ENCODE measurements around the gene NUDT6.
"Not testable (repeated sequence)": the region's sequence is repeated elsewhere in the genome, so short reads cannot be mapped to it uniquely, and the experiment has no call there.

The NUDT6 gene

DNA sequence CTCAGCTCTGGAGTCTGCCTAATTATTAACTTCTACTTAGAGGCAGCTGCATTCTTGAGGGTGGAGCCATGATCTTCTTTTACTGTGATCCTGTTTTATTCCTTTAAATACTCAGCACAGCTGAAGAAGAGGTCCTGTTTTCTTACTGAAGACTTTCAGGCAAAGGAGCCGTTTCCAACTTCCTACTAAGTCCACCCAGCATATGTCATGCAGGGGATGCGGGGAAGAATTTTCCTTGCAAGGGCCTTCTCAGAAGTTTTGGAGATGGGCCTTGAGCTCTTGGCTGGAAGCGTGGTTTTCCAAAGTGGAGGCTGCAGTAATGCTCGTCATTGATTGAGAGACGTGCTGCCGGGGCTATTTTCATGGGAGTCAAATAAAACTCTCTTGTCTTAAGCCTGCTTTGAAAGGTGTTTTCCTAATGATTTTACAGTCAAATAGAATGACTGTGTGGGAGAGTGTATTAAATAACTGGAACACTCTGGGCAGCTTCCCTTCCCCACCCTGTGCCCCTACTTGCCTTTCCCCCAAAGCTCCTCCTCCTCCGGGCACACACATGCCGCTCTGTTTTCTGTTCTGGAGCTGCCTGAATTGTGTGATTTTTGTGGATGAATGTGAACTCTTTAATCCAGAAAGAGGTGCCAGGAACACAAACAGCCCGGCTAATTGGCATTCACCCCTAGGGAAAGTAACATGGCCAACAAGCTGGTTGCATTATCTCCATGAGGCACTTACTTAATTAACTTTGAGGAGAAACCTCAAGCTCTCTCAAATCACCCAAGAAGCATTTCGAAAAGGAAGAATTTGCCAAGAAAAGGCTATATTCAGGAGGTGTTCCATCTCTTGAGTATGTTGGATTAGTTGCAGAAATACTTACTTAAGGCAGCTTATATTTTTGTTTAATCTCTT lies 67.7 kb downstream of the NUDT6 start:
- Histone ChIP-seq H3K27ac (ENCODE audit: low read depth, low read length) (peak overlapping the region; percentile 19), H3K27me3 (ENCODE audit: control insufficient read depth, insufficient read depth, low read length) (no peaks in the 10 kb centered on the region), H3K36me3 (ENCODE audit: control insufficient read depth, insufficient read depth, low read length) (peaks cover 29% of the 10 kb centered on the region), H3K9ac (ENCODE audit: low read depth, low read length) (no peak overlapping the region), H3K4me1 (ENCODE audit: control insufficient read depth, insufficient read depth, low read length) (peaks cover 81% of the 10 kb centered on the region), H3K4me3 (ENCODE audit: low read depth, low read length) (no peak overlapping the region), H3K9me3 (ENCODE audit: control insufficient read depth, insufficient read depth, low read length) (no peaks in the 10 kb centered on the region)

DNA sequence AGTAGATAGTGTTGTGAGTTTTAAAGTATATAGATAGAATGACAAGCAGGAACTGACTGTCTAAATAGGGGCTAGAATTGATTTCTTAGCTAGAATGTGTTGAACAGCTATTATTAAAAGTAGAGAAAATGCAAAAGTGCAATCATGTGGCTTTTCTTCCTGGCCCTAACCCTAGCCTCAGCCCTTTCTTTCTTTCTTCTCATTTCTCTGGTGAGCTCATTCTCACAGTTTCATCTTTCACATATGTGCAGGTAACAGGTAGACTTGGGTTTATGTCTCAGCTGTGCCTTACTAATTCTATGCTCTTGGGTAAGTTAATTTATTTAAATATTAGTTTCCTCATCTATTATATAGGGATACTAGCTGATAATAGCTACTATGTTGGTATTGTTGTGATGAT lies 70.8 kb downstream of the NUDT6 start:
- H3K9ac ChIP-seq (ENCODE audit: low read depth, low read length): no peak overlapping the region
- H3K4me1 ChIP-seq (ENCODE audit: control insufficient read depth, insufficient read depth, low read length): peaks cover 78% of the 10 kb centered on the region
- H3K36me3 ChIP-seq (ENCODE audit: control insufficient read depth, insufficient read depth, low read length): peaks cover 47% of the 10 kb centered on the region
- no peak overlapping the region for H3K27ac ChIP-seq (ENCODE audit: low read depth, low read length)
- no peaks in the 10 kb centered on the region for H3K27me3 ChIP-seq (ENCODE audit: control insufficient read depth, insufficient read depth, low read length)
- no peaks in the 10 kb centered on the region for H3K9me3 ChIP-seq (ENCODE audit: control insufficient read depth, insufficient read depth, low read length)
- no peak overlapping the region for H3K4me3 ChIP-seq (ENCODE audit: low read depth, low read length)

DNA sequence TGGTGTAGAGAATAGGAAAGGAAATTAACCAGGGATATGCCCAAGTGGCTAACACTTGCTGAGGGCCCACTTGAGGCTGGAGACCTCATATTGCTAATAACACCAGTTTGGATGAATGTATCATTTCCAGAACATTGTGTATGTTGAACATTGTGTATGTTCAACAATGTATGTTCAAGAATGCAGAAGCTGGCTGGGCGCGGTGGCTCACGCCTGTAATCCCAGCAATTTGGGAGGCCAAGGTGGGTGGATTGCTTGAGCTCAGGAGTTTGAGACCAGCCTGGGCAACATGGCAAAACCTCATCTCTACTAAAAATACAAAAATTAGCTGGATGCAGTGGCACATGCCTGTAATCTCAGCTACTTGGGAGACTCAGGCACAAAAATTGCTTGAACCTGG lies 72.6 kb downstream of the NUDT6 start:
- H3K9me3 ChIP-seq (ENCODE audit: control insufficient read depth, insufficient read depth, low read length); H3K4me3 ChIP-seq (ENCODE audit: low read depth, low read length); H3K27ac ChIP-seq (ENCODE audit: low read depth, low read length); H3K9ac ChIP-seq (ENCODE audit: low read depth, low read length); H3K27me3 ChIP-seq (ENCODE audit: control insufficient read depth, insufficient read depth, low read length): not testable (repeated sequence)
- Histone ChIP-seq H3K36me3 (ENCODE audit: control insufficient read depth, insufficient read depth, low read length) (peaks cover 59% of the 10 kb centered on the region), H3K4me1 (ENCODE audit: control insufficient read depth, insufficient read depth, low read length) (peaks cover 78% of the 10 kb centered on the region)

DNA sequence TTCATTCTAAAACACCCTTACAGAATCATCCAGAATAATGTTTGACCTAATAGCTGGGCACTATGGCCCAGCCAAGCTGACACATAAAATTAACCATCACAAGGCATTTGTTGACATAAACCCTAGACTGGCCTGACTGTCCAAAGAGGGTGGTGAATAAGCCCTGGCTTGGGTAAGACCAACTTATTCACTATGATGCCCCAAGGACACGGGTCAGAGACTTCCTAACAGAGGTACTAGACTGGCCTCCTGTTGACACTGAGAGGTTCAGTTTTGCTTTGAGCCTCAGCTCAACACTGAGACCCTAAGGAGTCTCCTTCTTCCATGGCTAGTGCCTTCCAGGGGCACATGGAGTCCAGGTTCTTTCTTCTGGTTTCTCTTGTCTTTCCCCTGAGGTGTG lies 74.5 kb downstream of the NUDT6 start:
- peaks cover 64% of the 10 kb centered on the region for H3K36me3 ChIP-seq (ENCODE audit: control insufficient read depth, insufficient read depth, low read length)
- H3K4me3 ChIP-seq (ENCODE audit: low read depth, low read length): no peak overlapping the region
- no peak overlapping the region for H3K27ac ChIP-seq (ENCODE audit: low read depth, low read length)
- no peaks in the 10 kb centered on the region for H3K27me3 ChIP-seq (ENCODE audit: control insufficient read depth, insufficient read depth, low read length)
- no peak overlapping the region for H3K9ac ChIP-seq (ENCODE audit: low read depth, low read length)
- no peaks in the 10 kb centered on the region for H3K9me3 ChIP-seq (ENCODE audit: control insufficient read depth, insufficient read depth, low read length)
- peaks cover 78% of the 10 kb centered on the region for H3K4me1 ChIP-seq (ENCODE audit: control insufficient read depth, insufficient read depth, low read length)

DNA sequence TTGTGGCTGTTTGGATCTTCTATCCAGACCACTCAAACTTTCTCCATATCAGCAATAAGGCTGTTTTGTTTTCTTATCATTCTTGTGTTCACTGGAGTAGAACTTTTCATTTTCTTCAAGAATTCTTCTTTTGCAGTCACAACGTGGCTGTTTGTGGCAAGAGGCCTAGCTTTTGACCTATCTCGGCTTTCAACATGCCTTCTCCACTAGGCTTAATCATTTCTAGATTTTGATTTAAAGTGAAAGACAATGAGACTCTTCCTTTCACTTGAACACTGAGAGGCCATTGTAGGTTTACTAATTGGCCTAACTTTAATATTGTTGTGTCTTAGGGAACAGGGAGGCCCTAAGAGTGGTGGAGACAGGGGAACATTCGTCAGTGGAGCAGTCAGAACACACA lies 76.6 kb downstream of the NUDT6 start:
- H3K36me3 ChIP-seq (ENCODE audit: control insufficient read depth, insufficient read depth, low read length): peaks cover 74% of the 10 kb centered on the region
- H3K4me1 ChIP-seq (ENCODE audit: control insufficient read depth, insufficient read depth, low read length): peaks cover 80% of the 10 kb centered on the region
- no peaks in the 10 kb centered on the region for H3K27me3 ChIP-seq (ENCODE audit: control insufficient read depth, insufficient read depth, low read length)
- no peak overlapping the region for H3K27ac ChIP-seq (ENCODE audit: low read depth, low read length)
- no peak overlapping the region for H3K9ac ChIP-seq (ENCODE audit: low read depth, low read length)
- H3K4me3 ChIP-seq (ENCODE audit: low read depth, low read length): no peak overlapping the region
- no peaks in the 10 kb centered on the region for H3K9me3 ChIP-seq (ENCODE audit: control insufficient read depth, insufficient read depth, low read length)

DNA sequence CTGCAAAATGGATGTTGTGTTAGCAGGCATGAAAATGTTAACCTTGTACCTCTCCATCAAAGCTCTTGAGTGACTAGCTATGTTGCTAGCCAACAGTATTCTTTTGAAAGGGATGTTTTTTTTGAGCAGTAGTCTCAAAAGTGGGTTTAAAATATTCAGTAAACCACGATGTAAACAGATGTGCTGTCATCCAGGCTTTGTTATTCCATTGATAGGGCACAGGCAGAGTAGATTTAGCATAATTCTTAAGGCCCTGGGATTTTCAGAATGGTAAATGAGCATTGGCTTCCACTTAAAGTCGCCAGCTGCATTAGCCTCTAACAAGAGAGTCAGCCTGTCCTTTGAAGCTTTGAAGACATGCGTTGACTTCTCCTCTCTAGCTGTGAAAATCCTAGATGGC lies 77.3 kb downstream of the NUDT6 start:
- H3K27me3 ChIP-seq (ENCODE audit: control insufficient read depth, insufficient read depth, low read length): no peaks in the 10 kb centered on the region
- H3K36me3 ChIP-seq (ENCODE audit: control insufficient read depth, insufficient read depth, low read length): peaks cover 81% of the 10 kb centered on the region
- no peaks in the 10 kb centered on the region for H3K9me3 ChIP-seq (ENCODE audit: control insufficient read depth, insufficient read depth, low read length)
- no peak overlapping the region for H3K9ac ChIP-seq (ENCODE audit: low read depth, low read length)
- H3K4me3 ChIP-seq (ENCODE audit: low read depth, low read length): no peak overlapping the region
- H3K27ac ChIP-seq (ENCODE audit: low read depth, low read length): no peak overlapping the region
- H3K4me1 ChIP-seq (ENCODE audit: control insufficient read depth, insufficient read depth, low read length): peaks cover 74% of the 10 kb centered on the region

DNA sequence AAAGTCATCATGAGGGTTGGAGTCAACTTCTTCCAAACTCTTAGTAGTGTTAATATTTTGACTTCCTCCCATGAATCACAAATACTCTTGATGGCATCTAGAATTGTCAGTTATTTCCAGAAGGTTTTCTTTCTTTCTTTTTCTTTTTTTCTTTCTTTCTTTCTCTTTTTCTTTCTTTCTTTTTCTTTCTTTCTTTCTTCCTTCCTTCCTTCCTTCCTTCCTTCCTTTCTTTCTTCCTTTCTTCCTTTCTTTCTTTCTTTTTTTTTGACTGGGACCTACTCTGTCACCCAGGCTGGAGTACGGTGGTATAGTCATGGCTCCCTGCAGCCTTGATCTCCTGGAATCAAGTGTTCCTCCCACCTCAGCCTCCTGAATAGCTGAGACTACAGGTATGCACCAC lies 78.0 kb downstream of the NUDT6 start:
- H3K9ac ChIP-seq (ENCODE audit: low read depth, low read length); H3K9me3 ChIP-seq (ENCODE audit: control insufficient read depth, insufficient read depth, low read length); H3K27ac ChIP-seq (ENCODE audit: low read depth, low read length); H3K27me3 ChIP-seq (ENCODE audit: control insufficient read depth, insufficient read depth, low read length); H3K4me3 ChIP-seq (ENCODE audit: low read depth, low read length): not testable (repeated sequence)
- H3K36me3 ChIP-seq (ENCODE audit: control insufficient read depth, insufficient read depth, low read length): peaks cover 87% of the 10 kb centered on the region
- H3K4me1 ChIP-seq (ENCODE audit: control insufficient read depth, insufficient read depth, low read length): peaks cover 70% of the 10 kb centered on the region

DNA sequence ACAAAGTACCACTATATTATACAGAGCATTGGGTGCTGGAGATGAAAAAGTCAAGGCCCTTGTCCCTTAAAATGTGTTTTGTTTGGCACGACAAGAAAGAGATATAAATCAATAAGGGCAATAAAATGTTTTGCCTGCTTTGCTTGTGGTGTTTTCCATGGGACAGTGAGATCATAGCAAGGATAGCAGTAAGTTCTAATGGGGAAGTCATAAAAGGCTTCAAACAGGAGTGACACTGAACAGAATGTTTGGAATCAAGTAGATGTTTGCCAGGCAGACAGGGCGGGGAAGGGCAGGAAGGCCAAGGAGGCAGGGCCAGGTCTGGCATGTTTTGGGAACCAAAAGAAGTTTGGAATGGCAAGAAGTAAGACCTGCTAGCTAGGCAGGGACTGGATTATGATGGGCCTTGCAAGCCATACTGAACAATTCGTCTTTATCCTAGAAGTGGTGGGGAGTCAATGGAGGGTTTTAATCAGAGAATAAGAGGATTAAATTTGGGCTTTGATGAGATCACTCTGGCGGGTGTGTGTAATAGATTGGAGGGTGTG lies 79.3 kb downstream of the NUDT6 start:
- Histone ChIP-seq H3K9ac (ENCODE audit: low read depth, low read length) (no peak overlapping the region), H3K27ac (ENCODE audit: low read depth, low read length) (no peak overlapping the region), H3K36me3 (ENCODE audit: control insufficient read depth, insufficient read depth, low read length) (peaks cover 90% of the 10 kb centered on the region), H3K4me1 (ENCODE audit: control insufficient read depth, insufficient read depth, low read length) (peaks cover 66% of the 10 kb centered on the region), H3K4me3 (ENCODE audit: low read depth, low read length) (no peak overlapping the region), H3K9me3 (ENCODE audit: control insufficient read depth, insufficient read depth, low read length) (no peaks in the 10 kb centered on the region), H3K27me3 (ENCODE audit: control insufficient read depth, insufficient read depth, low read length) (no peaks in the 10 kb centered on the region)

Measured in HUES48 (cell line).